Smooth muscle cell (in vitro differentiated cells): ENCODE measurements around the gene CD200R1L. TPM values are rescaled to one million over a fixed set of nuclear protein-coding genes. Genes with fewer than 3 reads are reported as not detected.

Experiments
- DNase-seq: peaks from one replicate; lab custom pipeline; 2025; ENCODE audit not compliant: unreplicated experiment; lab: John Stamatoyannopoulos, UW
- H2AFZ ChIP-seq: fragments of 200-600 bp; sonication (generic); 2 replicates; pipeline ENCODE4 v1.6.0; 2016; ENCODE audit warnings: antibody characterized with exemption, low read depth, mild to moderate bottlenecking
- H3F3A ChIP-seq: fragments of 200-600 bp; sonication (generic); 2 replicates; pipeline ENCODE4 v1.6.0; 2017; ENCODE audit warnings: antibody characterized with exemption, low read depth
- H3K27ac ChIP-seq: fragments of 200-600 bp; sonication (generic); 2 replicates; pipeline ENCODE4 v1.5.1; 2016; ENCODE audit warnings: low read depth, mild to moderate bottlenecking
- H3K27me3 ChIP-seq: fragments of 200-600 bp; sonication (generic); 2 replicates; pipeline ENCODE4 v1.6.1; 2016; ENCODE audit warnings: low read depth, mild to moderate bottlenecking
- H3K36me3 ChIP-seq: fragments of 200-600 bp; sonication (generic); 2 replicates; pipeline ENCODE4 v1.5.1; 2016; ENCODE audit warnings: low read depth
- H3K4me1 ChIP-seq: fragments of 200-600 bp; sonication (generic); 2 replicates; pipeline ENCODE4 v1.5.1; 2016; ENCODE audit warnings: low read depth
- H3K4me2 ChIP-seq: fragments of 200-600 bp; sonication (generic); 2 replicates; pipeline ENCODE4 v1.6.0; 2016; ENCODE audit warnings: mild to moderate bottlenecking
- H3K4me3 ChIP-seq: fragments of 200-600 bp; sonication (generic); 2 replicates; pipeline ENCODE4 v1.5.1; 2016; ENCODE audit warnings: mild to moderate bottlenecking
- H3K79me2 ChIP-seq: fragments of 200-600 bp; sonication (generic); 2 replicates; pipeline ENCODE4 v1.6.0; 2016; ENCODE audit warnings: low read depth, mild to moderate bottlenecking
- H3K9ac ChIP-seq: fragments of 200-600 bp; sonication (generic); 2 replicates; pipeline ENCODE4 v1.6.0; 2016; ENCODE audit warnings: low read depth
- H3K9me3 ChIP-seq: fragments of 200-600 bp; sonication (generic); replicated peaks from 2 replicates; pipeline ENCODE4 v1.5.1; 2016; ENCODE audit warnings: low read depth
- H4K20me1 ChIP-seq: fragments of 200-600 bp; sonication (generic); 2 replicates; pipeline ENCODE4 v1.6.0; 2016; ENCODE audit warnings: low read depth
- CTCF ChIP-seq: fragments of 200-600 bp; sonication (generic); IDR thresholded peaks from 2 replicates; pipeline ENCODE4 v1.5.1; 2017; ENCODE audit warnings: borderline replicate concordance, mild to moderate bottlenecking, antibody characterized with exemption; ENCODE audit not compliant: insufficient read depth, poor library complexity, severe bottlenecking
- WGBS: methylation state at CpG from one replicate; pipeline ENCODE4 v1.1.7; 2016; ENCODE audit warnings: low lambda C conversion rate; 5-methylcytosine and 5-hydroxymethylcytosine counted together
- polyA plus RNA-seq: library from polyadenylated mRNA; unstranded; fragments of >200 nt; fragmentation: Nextera tagmentation; extraction: Ambion mirVana; gene quantifications from 2 replicates; pipeline ENCODE4 v1.2.1, GENCODE V29; 2016
- total RNA-seq: library from RNA; depleted of rRNA; stranded (reverse); fragments of >200 nt; gene quantifications from 2 replicates; pipeline ENCODE4 v1.2.3, GENCODE V29; 2014

Gene CD200R1L
- total and polyA plus RNA-seq, 2 experiments from 2014 or later: not detected

- no peak for DNase-seq
These were observed 42.6 kb downstream of the CD200R1L start for GRCh38 chr3:112804021-112804420.

GRCh38 chr3:112803467-112803866 is 43.2 kb downstream of the CD200R1L start:
- Histone ChIP-seq H3K27me3 (no peaks in the 10 kb centered on the region), H3K4me2 (no peak overlapping the region), H3K36me3 (no peaks in the 10 kb centered on the region), H2AFZ (no peak overlapping the region), H3K4me3 (no peak overlapping the region), H4K20me1 (no peaks in the 10 kb centered on the region), H3K79me2 (no peaks in the 10 kb centered on the region), H3K9ac (no peak overlapping the region), H3K27ac (no peak overlapping the region), H3K4me1 (no peaks in the 10 kb centered on the region), H3K9me3 (no peaks in the 10 kb centered on the region), H3F3A (no peaks in the 10 kb centered on the region)
- DNase-seq: no peak
- 85% methylated on average over 2 of the region's 2 CpGs for WGBS
- TF ChIP-seq CTCF: no peak

More at GRCh38 chr3:112804021-112804420, 42.6 kb downstream of the CD200R1L start:
- no peaks in the 10 kb centered on the region for H4K20me1 ChIP-seq
- no peaks in the 10 kb centered on the region for H3F3A ChIP-seq
- no peaks in the 10 kb centered on the region for H3K79me2 ChIP-seq
- no peaks in the 10 kb centered on the region for H3K4me1 ChIP-seq
- no peak overlapping the region for H3K27ac ChIP-seq
- 100% methylated on average over 1 of the region's 1 CpG for WGBS
- no peak overlapping the region for H3K4me2 ChIP-seq
- no peak overlapping the region for H3K9ac ChIP-seq
- H3K4me3 ChIP-seq: no peak overlapping the region
- TF ChIP-seq CTCF: no peak
- H3K9me3 ChIP-seq: no peaks in the 10 kb centered on the region
- no peak overlapping the region for H2AFZ ChIP-seq
- H3K27me3 ChIP-seq: no peaks in the 10 kb centered on the region
- no peaks in the 10 kb centered on the region for H3K36me3 ChIP-seq

GRCh38 chr3:112802338-112802737 is 44.3 kb downstream of the CD200R1L start:
- H3K9me3 ChIP-seq: no peaks in the 10 kb centered on the region
- no peaks in the 10 kb centered on the region for H3K4me1 ChIP-seq
- no peak for TF ChIP-seq CTCF
- no peaks in the 10 kb centered on the region for H3K36me3 ChIP-seq
- no peak overlapping the region for H3K4me2 ChIP-seq
- H3K27me3 ChIP-seq: no peaks in the 10 kb centered on the region
- no peaks in the 10 kb centered on the region for H4K20me1 ChIP-seq
- no peak overlapping the region for H3K27ac ChIP-seq
- H2AFZ ChIP-seq: no peak overlapping the region
- H3F3A ChIP-seq: no peaks in the 10 kb centered on the region
- H3K79me2 ChIP-seq: no peaks in the 10 kb centered on the region
- no peak overlapping the region for H3K4me3 ChIP-seq
- DNase-seq: no peak
- no peak overlapping the region for H3K9ac ChIP-seq

- peak overlapping the region; percentile 1 for H3K4me2 ChIP-seq
- H3K36me3 ChIP-seq: no peaks in the 10 kb centered on the region
- peaks cover 10% of the 10 kb centered on the region for H3F3A ChIP-seq
- H3K27me3 ChIP-seq: no peaks in the 10 kb centered on the region
- no peaks in the 10 kb centered on the region for H3K9me3 ChIP-seq
- H2AFZ ChIP-seq: peak overlapping the region; percentile 63
- no peaks in the 10 kb centered on the region for H3K4me1 ChIP-seq
- H4K20me1 ChIP-seq: no peaks in the 10 kb centered on the region
- no peaks in the 10 kb centered on the region for H3K79me2 ChIP-seq
- no peak overlapping the region for H3K4me3 ChIP-seq
- no peak for TF ChIP-seq CTCF
- no peak overlapping the region for H3K27ac ChIP-seq
- no peak overlapping the region for H3K9ac ChIP-seq
- no peak for DNase-seq
These were observed 46.7 kb downstream of the CD200R1L start for GRCh38 chr3:112799946-112800345.
